ENCODE measurements around the gene IRF9. TPM values are rescaled to one million over a fixed set of nuclear protein-coding genes. Genes with fewer than 3 reads are reported as not detected.

The IRF9 gene
- total RNA-seq, 1 donor from 2014 or later = 102 TPM

- no peak for DNase-seq (ENCODE audit: low spot score)
These were observed 53.0 kb downstream of the IRF9 start for GRCh38 chr14:24213866-24214662.

GRCh38 chr14:24215495-24216344 lies 54.7 kb downstream of the IRF9 start, which contains the start of gene MDP1:
Gene MDP1, minus strand, starts transcription at chr14:24216066. Its CDS starts 111 bp downstream, at chr14:24215955.
- peak; percentile 93 for DNase-seq (ENCODE audit: low spot score)

Small RNA genes within 50 kb of the gene (microRNA-seq; reads per million reads assigned to microRNA genes)
- gene MIR7703 (ENCODE audit: borderline number of aligned reads) = not detected

Other genes with a start within 250 kb of the IRF9 start
- gene DHRS4, start 207.5 kb upstream of the IRF9 start, total RNA-seq = 19.2 TPM
- gene DHRS4L2, start 172.3 kb upstream of the IRF9 start, total RNA-seq = 18.9 TPM
- 0.61 TPM for gene CARMIL3, start 109.3 kb upstream of the IRF9 start, total RNA-seq
- gene CPNE6, start 89.7 kb upstream of the IRF9 start, total RNA-seq = not detected
- gene PCK2, start 67.0 kb upstream of the IRF9 start, total RNA-seq = 39.1 TPM
- 31.7 TPM for gene DCAF11, start 46.5 kb upstream of the IRF9 start, total RNA-seq
- gene NRL, start 46.3 kb upstream of the IRF9 start, total RNA-seq = 1.6 TPM
- 0.58 TPM for gene FITM1, start 30.6 kb upstream of the IRF9 start, total RNA-seq
- 121 TPM for gene PSME1, start 25.1 kb upstream of the IRF9 start, total RNA-seq
- 15.5 TPM for gene EMC9, start 19.7 kb upstream of the IRF9 start, total RNA-seq
- 113 TPM for gene PSME2, start 14.7 kb upstream of the IRF9 start, total RNA-seq
- 60.0 TPM for gene RNF31, start 13.8 kb upstream of the IRF9 start, total RNA-seq
- 31.5 TPM for gene REC8, start 10.8 kb downstream of the IRF9 start, total RNA-seq
- gene IPO4, start 27.6 kb downstream of the IRF9 start, total RNA-seq = 46.3 TPM
- 51.0 TPM for gene TM9SF1, start 34.2 kb downstream of the IRF9 start, total RNA-seq
- gene TSSK4, start 44.4 kb downstream of the IRF9 start, total RNA-seq = not detected
- 58.7 TPM for gene CHMP4A, start 52.2 kb downstream of the IRF9 start, total RNA-seq
- gene MDP1, start 54.8 kb downstream of the IRF9 start, total RNA-seq = 10.3 TPM
- 169 TPM for gene NEDD8, start 71.1 kb downstream of the IRF9 start, total RNA-seq
- 46.5 TPM for gene GMPR2, start 71.7 kb downstream of the IRF9 start, total RNA-seq
- gene TINF2, start 81.4 kb downstream of the IRF9 start, total RNA-seq = 73.3 TPM
- 0.77 TPM for gene TGM1, start 101.9 kb downstream of the IRF9 start, total RNA-seq
- 17.0 TPM for gene RABGGTA, start 110.3 kb downstream of the IRF9 start, total RNA-seq
- 19.0 TPM for gene DHRS1, start 138.5 kb downstream of the IRF9 start, total RNA-seq
- gene NOP9, start 138.6 kb downstream of the IRF9 start, total RNA-seq = 23.4 TPM
- gene CIDEB, start 146.7 kb downstream of the IRF9 start, total RNA-seq = 19.1 TPM
- gene LTB4R2, start 148.9 kb downstream of the IRF9 start, total RNA-seq = 7.2 TPM
- gene LTB4R, start 150.2 kb downstream of the IRF9 start, total RNA-seq = 11.9 TPM
- gene ADCY4, start 173.8 kb downstream of the IRF9 start, total RNA-seq = 59.6 TPM
- gene RIPK3, start 178.7 kb downstream of the IRF9 start, total RNA-seq = 12.7 TPM
- gene NFATC4, start 206.9 kb downstream of the IRF9 start, total RNA-seq = 41.3 TPM
- gene NYNRIN, start 237.7 kb downstream of the IRF9 start, total RNA-seq = 11.7 TPM

Data from mesenteric fat pad (tissue), 1 donor.